ENCODE measurements around the gene USP15.
"Not testable (repeated sequence)": the region's sequence is repeated elsewhere in the genome, so short reads cannot be mapped to it uniquely, and the experiment has no call there.

The USP15 gene

GRCh38 chr12:62335057-62335456, 74.9 kb downstream of the USP15 start:
- DNase-seq = no peak

DNA sequence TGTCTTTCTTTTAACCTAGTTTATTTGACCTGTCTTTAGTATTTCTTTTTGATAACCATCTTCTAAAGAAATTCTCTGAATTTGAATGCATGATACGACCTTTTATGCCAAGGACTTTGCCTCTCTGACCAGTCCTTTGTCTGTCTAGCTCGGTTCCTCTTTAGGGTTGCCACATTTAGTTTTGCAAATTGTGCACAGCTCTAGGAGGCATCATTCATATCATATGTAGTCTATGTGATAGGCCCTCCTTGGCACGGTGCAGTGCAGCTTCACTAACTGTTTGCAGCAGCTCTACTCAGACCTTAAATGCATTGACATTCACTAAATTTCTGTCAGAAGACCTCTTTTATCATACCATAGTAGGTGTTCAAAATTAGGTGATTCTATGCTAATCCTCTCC, 75.6 kb downstream of the USP15 start:
- no peak for DNase-seq

GRCh38 chr12:62337643-62338042, 77.4 kb downstream of the USP15 start:
- DNase-seq = not testable (repeated sequence)

DNA sequence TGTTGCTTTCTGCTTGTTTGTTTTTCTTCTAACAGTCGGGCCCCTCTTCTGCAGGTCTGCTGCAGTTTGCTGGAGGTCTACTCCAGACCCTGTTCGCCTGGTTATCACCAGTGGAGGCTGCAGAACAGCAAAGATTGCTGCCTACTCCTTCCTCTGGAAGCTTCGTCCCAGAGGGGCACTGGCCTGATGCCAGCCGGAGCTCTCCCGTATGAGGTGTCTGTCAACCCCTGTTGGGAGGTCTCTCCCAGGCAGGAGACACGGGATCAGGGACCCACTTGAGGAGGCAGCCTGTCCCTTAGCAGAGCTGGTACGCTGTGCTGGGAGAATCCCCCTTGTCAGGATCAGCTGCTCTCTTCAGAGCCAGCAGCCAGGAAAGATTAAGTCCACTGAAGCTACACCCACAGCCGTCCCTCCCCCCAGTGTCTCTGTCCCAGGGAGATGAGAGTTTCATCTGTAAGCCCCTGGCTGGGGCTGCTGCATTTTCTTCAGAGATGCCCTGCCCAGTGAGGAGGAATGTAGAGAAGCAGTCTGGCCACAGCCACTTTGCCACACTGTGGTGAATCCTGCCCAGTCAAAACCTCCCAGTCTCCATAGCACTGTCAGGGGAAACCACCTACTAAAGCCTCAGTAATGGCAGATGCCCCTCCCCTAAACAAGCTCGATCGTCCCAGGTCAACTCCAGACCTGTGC, 82.6 kb downstream of the USP15 start:
- not testable (repeated sequence) for DNase-seq

GRCh38 chr12:62343304-62344120, 83.3 kb downstream of the USP15 start:
- DNase-seq = not testable (repeated sequence)

DNA sequence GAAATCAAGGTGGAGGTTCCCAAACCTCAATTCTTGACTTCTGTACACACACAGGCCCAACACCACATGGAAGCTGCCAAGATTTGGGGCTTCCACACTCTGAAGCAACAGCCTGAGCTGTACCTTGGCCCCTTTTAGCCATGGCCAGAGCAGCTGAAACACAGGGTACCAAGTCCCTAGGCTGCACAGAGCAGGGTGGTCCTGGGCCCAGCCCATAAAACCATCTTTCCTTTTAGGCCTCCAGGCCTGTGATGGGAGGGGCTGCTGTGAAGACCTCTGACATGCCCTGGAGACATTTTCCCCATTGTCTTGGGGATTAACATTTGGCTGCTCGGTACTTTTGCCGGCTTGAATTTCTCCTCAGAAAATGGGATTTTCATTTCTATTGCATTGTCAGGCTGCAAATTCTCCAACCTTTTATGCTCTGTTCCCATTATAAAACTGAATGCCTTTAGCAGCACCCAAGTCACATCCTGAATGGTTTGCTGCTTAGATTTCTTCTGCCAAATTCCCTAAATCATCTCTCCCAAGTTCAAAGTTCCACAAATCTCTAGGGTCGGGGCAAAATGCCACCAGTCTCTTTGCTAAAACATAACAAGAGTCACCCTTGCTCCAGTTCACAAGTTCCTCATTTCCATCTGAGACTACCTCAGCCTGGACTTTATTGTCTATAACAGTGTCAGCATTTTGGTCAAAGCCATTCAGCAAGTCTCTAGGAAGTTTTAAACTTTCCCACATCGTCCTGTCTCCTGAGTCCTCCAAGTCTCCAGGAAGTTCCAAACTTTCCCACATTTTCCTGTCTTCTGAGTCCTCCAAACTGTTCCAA, 84.7 kb downstream of the USP15 start:
- DNase-seq = not testable (repeated sequence)

- DNase-seq = no peak
These were observed 85.5 kb downstream of the USP15 start for GRCh38 chr12:62345667-62346066.

- DNase-seq = no peak
These were observed 86.6 kb downstream of the USP15 start for GRCh38 chr12:62346817-62347216.

GRCh38 chr12:62347922-62348650, 87.9 kb downstream of the USP15 start:
- no peak for DNase-seq

- no peak for DNase-seq
These were observed 90.3 kb downstream of the USP15 start for GRCh38 chr12:62350554-62350953.

- DNase-seq = no peak
These were observed 91.1 kb downstream of the USP15 start for GRCh38 chr12:62351326-62351725.

DNA sequence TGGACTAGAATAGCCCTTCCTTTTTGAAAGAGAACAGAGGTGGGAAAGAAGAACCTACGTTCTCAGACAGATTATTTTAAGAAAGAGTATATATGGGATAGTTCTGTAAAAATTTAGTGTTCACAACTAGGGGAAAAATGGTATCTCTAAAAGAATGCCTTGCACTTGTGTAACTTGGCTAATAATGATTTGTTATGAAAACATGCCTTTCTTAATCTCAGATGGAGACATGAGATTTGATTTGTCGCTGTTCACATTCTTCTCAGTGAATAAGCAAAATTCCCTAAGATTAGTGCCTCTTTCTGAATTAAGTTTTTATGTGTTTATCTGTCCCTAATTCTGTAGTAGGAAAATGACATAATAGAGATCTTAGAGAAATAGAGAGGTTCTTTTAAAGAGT, 100.8 kb downstream of the USP15 start:
- DNase-seq = no peak

GRCh38 chr12:62363506-62363905, 103.3 kb downstream of the USP15 start:
- DNase-seq = no peak

GRCh38 chr12:62364697-62365096, 104.5 kb downstream of the USP15 start:
- not testable (repeated sequence) for DNase-seq

DNA sequence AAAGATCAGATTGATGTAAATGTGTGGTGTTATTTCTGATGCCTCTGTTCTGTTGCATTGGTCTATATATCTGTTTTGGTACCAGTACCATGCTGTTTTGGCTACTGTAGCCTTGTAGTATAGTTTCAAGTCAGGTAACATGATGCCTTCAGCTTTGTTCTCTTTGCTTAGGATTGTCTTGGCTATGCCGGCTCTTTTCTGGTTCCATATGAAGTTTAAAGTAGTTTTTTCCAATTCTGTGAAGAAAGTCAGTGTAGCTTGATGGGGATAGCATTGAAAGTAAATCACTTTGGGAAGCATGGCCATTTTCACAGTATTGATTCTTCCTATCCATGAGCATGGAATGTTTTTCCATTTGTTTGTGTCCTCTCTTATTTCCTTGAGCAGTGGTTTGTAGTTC, 105.6 kb downstream of the USP15 start:
- DNase-seq = not testable (repeated sequence)

DNA sequence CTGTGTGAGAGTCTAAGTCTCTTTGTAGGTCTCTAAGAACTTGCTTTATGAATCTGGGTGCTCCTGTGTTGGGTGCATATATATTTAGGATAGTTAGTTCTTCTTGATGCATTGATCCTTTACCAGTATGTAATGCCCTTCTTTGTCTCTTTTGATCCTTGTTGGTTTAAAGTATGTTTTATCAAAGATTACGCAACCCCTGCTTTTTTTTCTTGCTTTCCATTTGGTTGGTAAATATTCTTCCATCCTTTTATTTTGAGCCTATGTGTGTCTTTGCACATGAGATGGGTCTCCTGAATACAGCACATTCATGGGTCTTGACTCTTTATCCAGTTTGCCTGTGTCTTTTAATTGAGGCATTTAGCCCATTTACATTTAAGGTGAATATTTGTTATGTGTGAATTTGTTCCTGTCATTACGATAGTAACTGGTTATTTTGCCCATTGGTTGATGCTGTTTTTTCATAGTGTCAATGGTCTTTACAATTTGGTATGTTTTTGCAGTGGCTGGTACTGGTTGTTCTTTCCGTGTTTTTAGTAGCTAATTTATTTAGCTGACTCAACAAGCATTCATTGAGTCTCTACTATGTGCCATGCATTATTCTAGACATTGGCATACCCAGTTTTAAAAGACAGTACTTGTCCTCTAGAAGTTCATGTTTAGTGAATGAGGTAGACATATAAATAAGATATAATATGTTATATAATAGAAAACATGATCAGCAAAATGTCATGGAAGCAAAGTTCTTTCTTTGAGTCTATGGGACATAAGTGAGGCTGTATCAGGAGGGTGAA, 108.4 kb downstream of the USP15 start:
- DNase-seq = not testable (repeated sequence)

DNA sequence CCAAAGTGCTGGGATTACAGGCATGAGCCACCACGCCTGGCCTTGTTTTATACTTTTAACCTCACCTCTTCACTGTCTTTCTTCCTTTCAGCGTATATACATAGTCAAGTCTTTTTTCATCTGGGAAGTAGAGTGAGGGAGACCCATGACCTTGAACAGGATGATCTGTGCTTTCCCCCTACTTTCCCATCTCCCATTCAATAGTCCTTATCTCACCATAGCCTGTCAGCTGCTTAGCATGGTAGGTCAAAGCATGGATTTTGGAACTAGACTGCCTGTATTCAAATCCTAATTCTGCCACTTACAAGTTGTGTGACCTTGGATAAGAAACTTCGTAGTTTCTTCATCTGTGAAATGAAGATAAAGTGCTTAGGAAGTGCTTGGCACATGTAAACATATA, 110.0 kb downstream of the USP15 start:
- DNase-seq = no peak

DNA sequence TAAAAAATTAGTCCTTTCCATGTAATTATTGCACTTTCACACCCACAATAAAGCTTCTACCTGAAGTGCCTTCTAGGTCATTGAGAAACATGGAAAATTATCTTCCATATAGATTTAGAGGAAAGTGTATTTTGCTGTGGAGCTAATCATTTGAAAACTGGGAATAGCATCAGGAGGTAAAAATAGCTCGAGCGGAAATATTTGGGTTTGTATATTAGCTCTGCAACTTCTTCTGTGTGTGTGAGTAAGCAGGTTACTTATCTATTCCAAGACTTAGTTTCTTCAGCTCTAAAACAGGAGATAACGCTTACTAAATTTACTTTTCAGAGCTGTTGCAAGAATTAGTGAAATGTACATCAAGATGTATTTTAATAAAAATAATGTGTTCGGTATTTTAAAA, 111.5 kb downstream of the USP15 start:
- no peak for DNase-seq

DNA sequence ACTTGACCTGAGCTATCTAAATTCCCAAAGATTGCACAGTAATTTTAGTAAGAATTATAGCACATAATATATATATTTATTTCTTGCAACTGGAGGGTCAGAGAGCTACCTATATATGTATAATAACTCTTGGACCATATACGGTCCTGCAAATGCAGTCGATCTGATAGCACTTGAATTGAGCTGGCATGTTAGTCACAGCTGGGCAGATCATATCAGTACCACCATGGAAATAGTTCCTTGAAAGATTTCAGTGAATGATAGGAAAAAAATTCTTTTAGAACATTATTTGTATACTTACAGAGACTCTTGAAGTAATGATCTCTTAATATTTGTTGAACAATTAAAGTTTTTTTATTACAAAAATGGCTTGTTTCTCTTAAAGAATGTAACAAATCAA, 111.9 kb downstream of the USP15 start:
- no peak for DNase-seq

DNA sequence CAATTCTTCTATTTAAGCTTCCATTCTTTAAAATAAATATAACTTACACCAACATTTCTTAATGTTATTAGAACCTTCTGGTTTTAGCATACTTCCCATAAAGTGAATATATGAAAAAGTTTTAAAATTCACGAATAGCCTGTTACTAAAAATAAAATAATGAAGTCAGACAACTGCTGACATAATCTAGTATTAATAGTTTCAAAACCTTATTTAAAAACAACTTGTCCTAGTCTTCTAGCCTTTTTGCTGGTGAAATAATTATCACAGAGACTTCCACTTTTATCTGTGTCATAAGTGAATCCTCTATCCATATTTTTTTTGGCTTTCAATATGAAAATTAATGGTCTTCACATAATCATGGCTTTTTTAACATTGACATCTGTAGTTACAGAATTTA, 112.6 kb downstream of the USP15 start:
- no peak for DNase-seq

GRCh38 chr12:62375603-62376002, 115.4 kb downstream of the USP15 start:
- DNase-seq = no peak
